Epithelial cell of esophagus (primary cell): ENCODE data around the gene C16orf95.

Source experiments
- DNase-seq: peaks from one replicate; pipeline ENCODE4 v3.0.0; 2010; ENCODE audit warnings: low read depth
- H3K4me3 ChIP-seq: 2 replicates; pipeline ENCODE4 v1.5.1; 2011; ENCODE audit warnings: mild to moderate bottlenecking, low read length, control low read depth
- CTCF ChIP-seq: IDR thresholded peaks from 2 replicates; pipeline ENCODE4 v1.5.1; 2011; ENCODE audit warnings: low read depth, mild to moderate bottlenecking, low read length, control low read depth, inconsistent platforms; ENCODE audit not compliant: insufficient read depth; ENCODE audit errors: missing control alignments

The C16orf95 gene

DNA sequence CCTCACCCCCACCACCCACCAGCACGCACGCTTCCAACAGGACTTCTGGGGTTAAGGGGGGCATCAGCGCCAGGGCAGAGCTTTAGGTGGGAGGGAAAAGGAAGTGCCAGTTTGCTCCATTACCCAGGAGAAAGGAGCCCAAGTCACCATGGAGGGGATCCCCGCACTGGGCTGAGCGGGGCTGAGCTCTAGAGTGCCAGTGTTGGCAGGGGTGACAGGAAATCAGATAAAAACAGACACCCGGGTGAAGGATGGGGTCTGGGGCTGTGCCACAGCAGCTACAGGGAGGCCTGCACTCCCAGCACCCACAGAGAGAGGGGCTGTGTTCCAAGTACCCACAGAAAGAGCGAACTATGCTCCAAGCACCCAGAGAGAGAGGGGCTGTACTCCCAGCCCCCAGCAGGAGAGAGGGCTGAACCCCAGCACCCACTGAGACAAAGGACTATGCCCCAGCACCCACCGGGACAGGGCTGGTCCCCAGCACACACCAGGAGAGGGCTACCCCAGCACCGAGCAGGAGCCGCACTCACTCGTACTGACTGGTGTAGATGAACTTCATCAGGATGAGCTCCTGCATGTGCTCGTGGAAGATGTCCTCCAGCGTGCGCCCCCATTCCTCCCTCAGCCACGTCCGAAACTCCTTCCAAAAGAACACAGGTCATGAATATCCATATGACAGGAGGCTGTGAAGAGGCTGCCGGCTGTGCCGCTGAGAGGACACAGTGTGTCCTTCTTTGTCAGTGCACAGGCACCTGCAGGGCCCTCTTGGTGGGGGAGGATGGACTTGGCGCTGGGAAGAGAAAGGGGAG lies 18.6 kb upstream of the C16orf95 start:
- DNase-seq = no peak
- no peak for TF ChIP-seq CTCF
- no peak overlapping the region for H3K4me3 ChIP-seq

- H3K4me3 ChIP-seq = no peak overlapping the region
Observed at GRCh38 chr16:87334651-87335624, 17.7 kb upstream of the C16orf95 start.

GRCh38 chr16:87333581-87334331 lies 16.6 kb upstream of the C16orf95 start:
- no peak for TF ChIP-seq CTCF
- DNase-seq = no peak

More at GRCh38 chr16:87334651-87335624, 17.7 kb upstream of the C16orf95 start:
- no peak for DNase-seq
- TF ChIP-seq CTCF = no peak

GRCh38 chr16:87333101-87333500 lies 15.9 kb upstream of the C16orf95 start:
- TF ChIP-seq CTCF = no peak
- no peak overlapping the region for H3K4me3 ChIP-seq
- DNase-seq = no peak

More at GRCh38 chr16:87333581-87334331, 16.6 kb upstream of the C16orf95 start:
- H3K4me3 ChIP-seq = no peak overlapping the region

- TF ChIP-seq CTCF = no peak
- DNase-seq = no peak
- H3K4me3 ChIP-seq = no peak overlapping the region
Observed at GRCh38 chr16:87332150-87332549, 15.0 kb upstream of the C16orf95 start.

DNA sequence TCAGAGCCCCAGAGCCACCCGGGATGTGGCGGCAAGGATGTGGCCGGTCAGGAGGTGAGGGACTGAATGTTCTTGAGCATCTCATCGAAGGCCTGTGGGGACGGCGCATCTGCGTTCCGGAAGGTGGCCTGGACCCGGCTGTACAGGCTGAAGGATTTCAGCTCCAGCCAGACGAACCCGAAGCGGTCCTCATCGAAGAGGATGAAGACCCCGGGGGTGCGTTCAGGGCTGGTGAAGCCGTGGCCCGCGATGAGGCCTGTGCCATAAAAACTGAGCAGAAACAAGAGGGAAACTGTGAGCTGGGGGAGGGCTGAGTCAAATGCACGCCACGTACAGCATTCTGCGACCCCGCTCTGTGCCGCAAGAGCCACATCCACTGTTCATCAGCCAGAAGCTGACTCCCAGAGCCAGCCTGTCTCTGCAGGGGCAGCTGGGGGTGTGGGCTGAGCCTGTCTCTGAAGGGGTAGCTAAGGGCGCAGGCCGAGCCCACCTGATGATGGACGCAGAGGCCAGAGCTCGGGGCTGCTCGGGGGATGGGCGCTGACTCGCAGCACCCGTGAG lies 14.1 kb upstream of the C16orf95 start:
- DNase-seq = no peak
- H3K4me3 ChIP-seq = no peak overlapping the region
- TF ChIP-seq CTCF = no peak
